OCI-LY7 (cell line): ENCODE results near the gene MIS18BP1. TPM values are rescaled to one million over a fixed set of nuclear protein-coding genes. Genes with fewer than 3 reads are reported as not detected.
"Not testable (repeated sequence)": the region's sequence is repeated elsewhere in the genome, so short reads cannot be mapped to it uniquely, and the experiment has no call there.

ENCODE experiments used
- BruUV-seq: library from RNA; stranded (reverse); fragments of 400-500 nt; replicated peaks from 2 replicates; lab custom pipeline; 2021; lab: Mats Ljungman, UMichigan
- CTCF ChIA-PET: fragments of 300-600 bp; sonication (Branson Sonifier 250); formaldehyde crosslinking; loops from one replicate; lab custom pipeline; 2022; ENCODE audit warnings: antibody characterized with exemption; ENCODE audit not compliant: unreplicated experiment; lab: Charles Lee
- POLR2A ChIA-PET: fragments of 300-600 bp; sonication (Branson Sonifier 250); formaldehyde crosslinking; loops from one replicate; lab custom pipeline; 2022; ENCODE audit warnings: antibody characterized with exemption; lab: Charles Lee
- DNase-seq: peaks from one replicate; pipeline ENCODE4 v3.0.0-alpha.2; 2015; ENCODE audit warnings: low spot score
- H2AFZ ChIP-seq: fragments of 200-600 bp; sonication (generic), shearing (Covaris generic); 2 replicates; pipeline ENCODE4 v1.6.1; 2014; ENCODE audit warnings: mild to moderate bottlenecking, antibody characterized with exemption, low read length, moderate library complexity
- H3K27ac ChIP-seq: fragments of 200-600 bp; sonication (generic); 2 replicates; pipeline ENCODE4 v1.5.1; 2014; ENCODE audit warnings: mixed run types, low read depth, mild to moderate bottlenecking, moderate library complexity, low read length, inconsistent platforms; ENCODE audit not compliant: poor library complexity, severe bottlenecking
- H3K36me3 ChIP-seq: fragments of 200-600 bp; sonication (generic); 2 replicates; pipeline ENCODE4 v1.6.1; 2014; ENCODE audit warnings: mild to moderate bottlenecking, antibody characterized with exemption, low read length, moderate library complexity, mixed read lengths; ENCODE audit not compliant: insufficient read depth
- H3K4me1 ChIP-seq: fragments of 200-600 bp; sonication (generic); 2 replicates; pipeline ENCODE4 v1.5.1; 2014; ENCODE audit warnings: mild to moderate bottlenecking, low read length; ENCODE audit not compliant: insufficient read depth, poor library complexity, severe bottlenecking
- H3K4me2 ChIP-seq: fragments of 200-600 bp; sonication (generic); 2 replicates; pipeline ENCODE4 v1.6.1; 2014; ENCODE audit warnings: mild to moderate bottlenecking, low read length
- H3K4me3 ChIP-seq: fragments of 200-600 bp; sonication (generic); 2 replicates; pipeline ENCODE4 v1.5.1; 2014; ENCODE audit warnings: mild to moderate bottlenecking, low read depth, low read length; ENCODE audit not compliant: poor library complexity, severe bottlenecking
- H3K79me2 ChIP-seq: fragments of 200-600 bp; sonication (generic); 2 replicates; pipeline ENCODE4 v1.6.1; 2016; ENCODE audit warnings: low read depth, mild to moderate bottlenecking, low read length, moderate library complexity, mixed read lengths; ENCODE audit not compliant: insufficient read depth
- H3K9me2 ChIP-seq: fragments of 200-600 bp; sonication (generic); 2 replicates; pipeline ENCODE4 v1.6.1; 2016; ENCODE audit warnings: mild to moderate bottlenecking, low read length, mixed read lengths; ENCODE audit not compliant: insufficient read depth
- H3K9me3 ChIP-seq: fragments of 200-600 bp; sonication (generic); 2 replicates; pipeline ENCODE4 v1.6.1; 2014; ENCODE audit warnings: mild to moderate bottlenecking, mixed run types, low read length, mixed read lengths
- H4K20me1 ChIP-seq: fragments of 200-600 bp; sonication (generic); 2 replicates; pipeline ENCODE4 v1.6.1; 2014; ENCODE audit warnings: mild to moderate bottlenecking, antibody characterized with exemption, low read length, moderate library complexity, mixed read lengths; ENCODE audit not compliant: insufficient read depth
- CTCF ChIP-seq: fragments of 200-600 bp; sonication (generic); conservative IDR thresholded peaks from 2 replicates; pipeline ENCODE4 v1.5.1; 2014; ENCODE audit warnings: mild to moderate bottlenecking, antibody characterized with exemption, low read length, moderate library complexity, mixed read lengths
- EZH2phosphoT487 ChIP-seq: fragments of 200-600 bp; sonication (generic); IDR thresholded peaks from 2 replicates; pipeline ENCODE4 v1.6.1; 2018; ENCODE audit warnings: low read depth, borderline replicate concordance, mild to moderate bottlenecking, mixed run types, antibody characterized with exemption, low read length, moderate library complexity, mixed read lengths
- intact Hi-C: fragments of 100-400 bp; cut with micrococcal nuclease; formaldehyde crosslinking; loops from one replicate; pipeline ENCODE4 v1.10.0; 2022; ENCODE audit not compliant: unreplicated experiment
- total RNA-seq, 2 experiments: library from RNA; depleted of rRNA in 1 of 2; stranded (reverse); fragments of >200 nt in 1 of 2; shearing (Covaris generic) in 1 of 2; gene quantifications; 2 replicates each; pipeline ENCODE4 v1.2.3, GENCODE V29; 2014 to 2022

MIS18BP1 gene
- total RNA-seq, 2 experiments from 2014 or later, result 99.2 to 103 TPM

- Histone ChIP-seq H3K4me3 (no peak overlapping the region), H3K4me2 (no peak overlapping the region), H3K4me1 (no peaks in the 10 kb centered on the region), H3K36me3 (peaks cover 90% of the 10 kb centered on the region), H3K9me2 (no peaks in the 10 kb centered on the region), H3K79me2 (no peaks in the 10 kb centered on the region), H2AFZ (no peak overlapping the region), H3K27ac (no peak overlapping the region), H4K20me1 (no peaks in the 10 kb centered on the region), H3K9me3 (no peaks in the 10 kb centered on the region)
- TF ChIP-seq EZH2phosphoT487 (no peak), CTCF (no peak)
- no TSS peak for BruUV-seq
- intact Hi-C loops, result no loop called here
- POLR2A ChIA-PET, result interaction anchor here (0.8 kb wide), 1 partner anchor 14 kb away, joined by 3 read pairs; no protein-coding TSS in a partner anchor
- CTCF ChIA-PET, result no interaction called here
- no peak for DNase-seq
Observed at GRCh38 chr14:45222485-45223262, 30.3 kb downstream of the MIS18BP1 start.

GRCh38 chr14:45214341-45214740 is 38.7 kb downstream of the MIS18BP1 start:
- H3K36me3 ChIP-seq, result peaks cover 95% of the 10 kb centered on the region
- H3K27ac ChIP-seq, BruUV-seq, H3K9me3 ChIP-seq, CTCF ChIA-PET, POLR2A ChIA-PET, H3K9me2 ChIP-seq, H2AFZ ChIP-seq, H3K4me3 ChIP-seq, H3K79me2 ChIP-seq, H4K20me1 ChIP-seq, H3K4me1 ChIP-seq, DNase-seq, intact Hi-C loops, H3K4me2 ChIP-seq: not testable (repeated sequence)

- DNase-seq, H3K4me1 ChIP-seq, POLR2A ChIA-PET, H3K27ac ChIP-seq, H3K9me3 ChIP-seq, CTCF ChIA-PET, H3K4me3 ChIP-seq, H3K9me2 ChIP-seq, H4K20me1 ChIP-seq, H3K4me2 ChIP-seq, H3K79me2 ChIP-seq, BruUV-seq, H2AFZ ChIP-seq, intact Hi-C loops: not testable (repeated sequence)
- peaks cover 96% of the 10 kb centered on the region for H3K36me3 ChIP-seq
Observed at GRCh38 chr14:45213716-45214115, 39.3 kb downstream of the MIS18BP1 start.
